IPS-11a (cell line): ENCODE data around the gene DYNC1LI2.
"Not testable (repeated sequence)": the region's sequence is repeated elsewhere in the genome, so short reads cannot be mapped to it uniquely, and the experiment has no call there.

Source experiments
- H3K4me3 ChIP-seq: one replicate; pipeline ENCODE4 v1.5.1; 2013; ENCODE audit warnings: low read depth, low read length, control low read depth

Gene DYNC1LI2

DNA sequence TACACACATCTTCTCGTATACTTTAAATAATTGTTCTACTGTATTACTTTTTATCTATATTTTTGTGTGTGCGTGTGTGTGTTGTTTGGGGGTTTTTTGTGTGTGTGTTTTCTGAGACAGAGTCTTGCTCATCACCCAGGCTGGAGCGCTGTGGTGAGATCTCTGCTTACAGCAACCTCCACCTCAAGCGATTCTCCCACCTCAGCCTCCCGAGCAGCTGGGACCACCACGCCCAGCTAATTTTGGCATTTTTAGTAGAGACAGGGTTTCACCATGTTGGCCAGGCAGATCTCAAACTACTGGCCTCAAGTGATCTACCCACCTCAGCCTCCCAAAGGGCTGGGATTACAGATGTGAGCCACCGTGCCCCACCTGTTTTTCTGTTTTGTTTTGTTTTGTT lies 53.4 kb downstream of the DYNC1LI2 start:
- no peak overlapping the region for H3K4me3 ChIP-seq

DNA sequence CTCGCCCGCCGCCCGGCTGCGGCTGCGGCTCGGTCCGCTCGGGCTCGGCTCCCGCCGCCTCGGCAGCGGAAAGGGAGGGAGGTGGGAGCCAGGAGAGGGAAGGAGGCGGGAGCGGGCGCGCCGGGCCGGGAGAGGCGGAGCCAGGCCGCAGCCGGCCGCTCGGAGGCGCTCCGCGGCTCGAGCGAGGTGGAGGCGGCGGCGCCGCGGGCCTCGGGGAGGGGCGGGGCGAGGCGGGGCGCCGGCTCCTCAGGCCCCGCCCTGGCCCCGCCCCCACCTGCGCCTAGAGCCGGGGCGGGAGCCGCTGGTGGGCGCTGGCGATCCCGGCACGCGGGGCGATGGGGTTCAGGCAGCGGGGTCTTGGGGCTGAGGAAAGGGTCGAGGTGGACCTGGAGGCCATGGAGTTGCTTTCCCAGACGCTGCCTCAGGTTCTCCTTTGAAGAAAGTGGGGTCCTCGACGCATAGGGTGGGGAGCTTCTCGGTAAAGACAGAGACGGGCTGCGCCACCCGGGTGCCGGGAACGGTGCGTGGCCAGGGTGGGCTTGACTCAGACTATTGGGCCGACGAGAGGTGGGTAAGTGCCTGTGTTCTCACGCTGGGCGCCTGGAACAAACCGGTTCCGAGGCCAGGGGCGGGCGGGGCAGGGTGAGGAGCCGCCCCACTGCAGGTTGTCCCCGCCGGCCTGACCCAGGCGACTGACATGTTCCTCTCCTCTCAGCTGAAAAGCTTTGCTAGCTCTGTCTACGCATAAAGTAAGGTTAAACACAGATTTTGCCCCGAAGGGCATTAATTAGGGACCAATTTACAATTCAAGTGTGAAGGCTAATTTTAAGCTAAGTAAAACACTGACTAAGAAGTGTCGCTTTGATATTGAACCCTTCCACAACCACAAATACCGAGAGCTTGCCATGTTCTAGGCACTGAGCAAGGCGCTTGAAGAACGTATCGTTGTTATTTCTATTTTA lies 54.5 kb downstream of the DYNC1LI2 start, which contains the start of gene CMTM4:
TSS of gene CMTM4 (minus strand) at position 75 of the 962 bp plus-strand sequence. CDS start 218 bp downstream, outside the sequence.
- peak within 1 kb of the TSS; percentile 65 for H3K4me3 ChIP-seq

DNA sequence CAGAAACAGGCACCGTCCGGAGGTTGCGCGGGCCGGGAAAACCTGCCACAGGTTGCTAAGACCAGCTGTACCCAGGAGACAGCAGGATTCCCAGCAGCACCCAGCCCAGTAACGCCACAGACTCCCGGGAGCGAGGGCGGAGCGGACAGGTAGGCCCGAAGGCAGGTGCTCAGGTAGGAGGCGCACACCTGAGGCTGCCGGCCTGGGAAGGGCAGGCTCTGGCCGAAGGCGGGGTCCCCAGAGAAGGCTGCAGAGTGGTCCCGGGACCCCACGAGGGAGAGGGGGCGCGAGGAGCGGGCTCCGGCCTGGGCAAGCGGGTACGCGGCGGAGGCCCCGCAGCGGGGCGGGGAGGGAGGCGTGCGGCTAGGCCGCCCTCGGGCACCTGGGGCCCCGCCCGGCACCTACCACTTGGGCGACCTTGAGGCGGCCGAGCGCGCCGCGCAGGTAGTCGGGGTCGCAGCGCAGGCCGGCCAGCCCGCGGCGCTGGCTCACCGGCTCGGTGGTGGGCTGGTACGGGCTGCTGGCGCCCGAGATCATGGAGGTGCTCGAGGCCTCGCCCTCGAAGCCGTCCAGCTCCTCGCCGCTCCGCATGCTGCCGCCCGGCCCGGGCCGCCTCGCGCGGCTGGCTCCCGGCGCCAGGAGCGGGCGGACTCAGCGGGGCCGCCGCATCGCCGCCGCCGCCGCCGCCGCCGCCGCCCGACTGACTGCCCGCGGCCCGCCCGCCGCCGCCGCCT lies 55.3 kb downstream of the DYNC1LI2 start:
- H3K4me3 ChIP-seq, result peak overlapping the region; percentile 62

DNA sequence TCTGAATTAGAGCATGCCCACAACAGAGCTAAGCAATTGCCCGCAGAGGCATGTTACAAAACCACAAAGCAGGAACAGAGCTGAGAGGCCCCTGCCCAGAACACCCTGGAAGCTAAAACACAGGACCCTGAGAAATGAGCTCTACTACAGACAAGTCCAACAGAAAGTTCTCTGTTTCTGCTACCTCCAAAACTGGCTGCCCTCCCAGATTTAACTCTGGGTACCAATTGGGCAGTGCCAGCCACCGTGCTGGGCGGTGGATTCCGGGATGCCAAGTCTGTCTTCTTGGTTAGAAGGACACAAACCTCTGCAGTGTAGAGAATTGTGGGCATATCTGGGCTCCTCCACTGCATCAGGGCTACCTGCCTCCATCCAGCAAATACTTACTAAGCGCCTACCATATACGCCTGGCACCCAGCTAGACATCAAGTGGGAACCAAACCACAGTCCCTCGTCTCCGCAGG lies 55.9 kb downstream of the DYNC1LI2 start:
- peak overlapping the region; percentile 62 for H3K4me3 ChIP-seq

DNA sequence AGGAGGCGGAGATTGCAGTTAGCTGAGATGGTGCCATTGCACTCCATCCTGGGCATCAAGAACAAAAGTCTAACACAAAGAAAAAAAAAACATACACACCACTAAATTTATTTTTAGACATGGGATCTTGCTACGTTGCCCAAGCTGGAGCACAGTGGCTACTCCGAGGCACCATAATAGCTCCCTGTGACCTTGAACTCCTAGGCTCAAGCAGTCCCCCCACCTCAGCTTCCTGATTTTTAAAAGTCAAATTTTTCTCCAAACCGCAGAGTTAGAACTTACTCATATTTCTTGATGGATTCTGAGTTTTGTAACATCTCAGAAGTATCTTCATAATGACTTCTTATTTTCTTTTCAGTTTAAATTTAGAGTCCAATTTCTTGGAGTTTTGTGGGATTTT lies 58.3 kb downstream of the DYNC1LI2 start:
- no peak overlapping the region for H3K4me3 ChIP-seq

DNA sequence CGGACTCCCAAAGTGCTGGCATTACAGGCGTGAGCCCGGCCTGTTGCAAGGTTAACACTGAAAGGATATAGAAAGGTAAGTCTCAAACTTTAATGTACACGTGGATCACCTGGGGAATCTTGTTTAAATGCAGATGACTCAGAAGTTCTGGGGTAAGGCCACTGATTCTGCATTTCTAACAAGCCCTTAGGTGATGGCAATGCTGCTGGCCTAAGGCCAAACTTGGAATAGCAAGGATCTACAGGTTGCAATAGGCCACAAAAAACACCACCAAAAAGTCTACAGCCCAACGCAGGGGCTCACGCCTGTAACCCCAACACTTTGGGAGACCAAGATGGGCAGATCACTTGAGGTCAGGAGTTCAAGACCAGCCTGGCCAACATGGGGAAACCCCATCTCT lies 59.1 kb downstream of the DYNC1LI2 start:
- H3K4me3 ChIP-seq, result no peak overlapping the region

DNA sequence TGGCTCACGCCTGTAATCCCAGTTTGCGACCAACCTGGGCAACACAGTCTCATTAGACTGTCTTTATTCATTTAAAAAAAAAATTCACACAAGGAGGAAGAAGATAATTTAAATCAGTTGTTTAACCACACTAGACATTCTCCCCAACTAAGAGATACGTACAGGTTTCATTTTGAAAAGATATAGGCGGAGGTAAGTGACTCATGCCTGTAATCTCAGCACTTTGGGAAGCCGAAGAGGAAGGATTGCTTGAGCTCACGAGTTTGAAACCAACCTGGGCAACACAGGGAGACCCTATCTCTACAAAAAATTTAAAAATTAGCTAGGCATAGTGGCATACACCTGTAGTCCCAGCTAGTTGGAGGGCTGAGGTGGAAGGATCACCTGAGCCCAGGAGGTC lies 60.2 kb downstream of the DYNC1LI2 start:
- no peak overlapping the region for H3K4me3 ChIP-seq

DNA sequence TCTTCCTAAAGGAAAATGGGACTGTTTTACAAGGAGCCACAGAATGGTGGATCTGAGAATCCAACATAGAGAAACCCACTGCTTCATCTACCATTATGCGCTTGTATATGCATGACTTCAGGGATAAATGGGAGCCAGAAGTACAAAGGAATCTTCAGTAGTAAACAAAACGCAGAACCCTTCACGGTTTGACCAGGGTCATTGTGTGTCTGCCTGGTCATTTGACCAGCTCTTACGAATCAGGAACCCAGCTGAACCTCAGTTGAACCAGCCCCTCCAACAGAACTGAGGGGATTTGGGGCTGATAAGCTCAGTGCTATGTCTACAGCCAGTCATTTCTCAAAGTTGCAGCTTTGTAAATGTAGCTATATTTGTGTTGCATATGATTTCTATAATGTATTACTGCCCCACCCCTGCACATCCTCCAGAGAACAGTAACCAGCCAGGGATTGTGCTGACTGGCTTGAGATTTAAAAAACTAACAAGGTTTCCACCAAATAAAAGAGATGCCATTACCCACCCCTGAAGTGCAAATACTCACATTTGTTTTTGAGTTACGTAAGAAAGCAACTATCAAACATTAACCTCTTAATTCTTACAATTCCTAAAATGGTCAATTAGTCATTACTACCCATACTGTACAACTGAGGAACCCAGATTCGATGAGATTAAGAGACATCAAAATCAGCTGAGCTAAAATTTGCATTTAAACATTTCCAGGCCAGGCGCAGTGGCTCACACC lies 61.1 kb downstream of the DYNC1LI2 start:
- H3K4me3 ChIP-seq, result no peak overlapping the region

DNA sequence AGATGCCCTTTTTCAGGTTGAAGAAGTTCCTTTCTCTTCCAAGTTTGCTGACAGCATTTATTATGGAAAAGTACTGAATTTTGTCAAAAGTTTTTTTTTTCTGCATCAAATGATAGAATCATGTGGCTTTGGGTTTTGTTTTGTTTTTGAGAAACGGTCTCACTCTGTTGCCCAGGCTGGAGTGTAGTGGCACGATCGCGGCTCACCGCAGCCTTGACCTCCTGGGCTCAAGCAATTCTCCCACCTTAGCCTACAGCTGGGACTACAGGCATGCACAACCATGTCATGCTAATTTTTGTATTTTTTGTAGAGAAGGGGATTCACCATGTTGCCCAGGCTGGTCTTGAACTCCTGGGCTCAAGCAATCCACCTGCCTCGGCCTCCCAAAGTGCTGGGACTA lies 62.1 kb downstream of the DYNC1LI2 start:
- H3K4me3 ChIP-seq, result no peak overlapping the region

DNA sequence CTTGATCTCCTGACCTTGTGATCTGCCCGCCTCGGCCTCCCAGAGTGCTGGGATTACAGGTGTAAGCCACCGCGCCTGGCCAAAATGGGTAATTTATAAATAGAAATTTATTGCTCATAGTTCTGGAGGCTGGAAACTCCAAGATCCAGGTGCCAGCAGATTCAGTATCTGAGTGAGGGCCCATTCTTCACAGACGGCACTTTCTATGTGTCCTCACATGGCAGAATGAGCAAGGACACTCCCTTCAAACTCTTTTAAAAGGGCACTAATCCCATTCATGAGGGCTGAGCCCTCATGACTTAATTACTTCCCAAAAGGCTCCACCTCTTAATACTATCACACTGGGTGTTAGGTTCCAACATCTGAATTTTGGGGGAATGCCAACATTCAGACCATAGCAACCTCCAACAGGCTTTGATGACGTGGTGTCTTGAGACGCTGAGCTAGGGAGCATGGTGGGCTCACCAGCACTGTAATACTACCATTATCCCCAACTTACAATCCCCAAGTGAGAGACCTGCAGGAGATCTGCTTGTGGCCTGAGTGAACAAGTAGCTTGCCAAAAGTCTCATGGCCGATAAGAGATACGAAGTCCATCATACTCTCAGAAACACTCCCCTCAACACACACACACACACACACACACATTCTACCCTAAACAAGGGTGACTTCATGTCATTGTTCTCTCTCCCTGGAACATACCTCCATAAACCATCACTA lies 63.3 kb downstream of the DYNC1LI2 start:
- H3K4me3 ChIP-seq, result no peak overlapping the region

DNA sequence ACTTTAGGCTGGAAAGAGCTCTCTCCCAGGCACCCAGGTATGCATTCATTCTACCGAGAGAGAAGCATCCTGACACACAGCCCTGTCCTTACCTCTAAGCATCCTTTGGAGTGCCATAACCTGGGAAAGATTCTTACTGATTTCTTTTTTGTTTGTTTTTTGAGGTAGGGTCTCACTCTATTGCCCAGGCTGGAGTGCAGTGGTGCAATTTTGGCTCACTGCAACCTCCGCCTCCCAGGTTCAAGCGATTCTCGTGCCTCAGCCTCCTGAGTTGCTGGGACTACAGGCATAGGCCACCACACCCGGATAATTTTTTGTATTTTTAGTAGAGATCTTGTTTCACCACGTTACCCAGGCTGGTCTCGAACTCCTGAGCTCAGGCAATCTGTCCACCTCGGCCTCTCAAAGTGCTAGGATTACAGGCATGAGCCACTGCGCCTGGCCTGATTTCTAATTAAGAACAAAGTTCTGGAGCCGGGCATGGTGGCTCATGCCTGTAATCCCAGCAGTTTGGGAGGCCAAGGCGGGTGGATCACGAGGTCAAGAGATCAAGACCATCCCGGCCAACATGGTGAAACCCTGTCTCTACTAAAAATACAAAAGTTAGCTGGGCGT lies 65.8 kb downstream of the DYNC1LI2 start:
- H3K4me3 ChIP-seq, result not testable (repeated sequence)

DNA sequence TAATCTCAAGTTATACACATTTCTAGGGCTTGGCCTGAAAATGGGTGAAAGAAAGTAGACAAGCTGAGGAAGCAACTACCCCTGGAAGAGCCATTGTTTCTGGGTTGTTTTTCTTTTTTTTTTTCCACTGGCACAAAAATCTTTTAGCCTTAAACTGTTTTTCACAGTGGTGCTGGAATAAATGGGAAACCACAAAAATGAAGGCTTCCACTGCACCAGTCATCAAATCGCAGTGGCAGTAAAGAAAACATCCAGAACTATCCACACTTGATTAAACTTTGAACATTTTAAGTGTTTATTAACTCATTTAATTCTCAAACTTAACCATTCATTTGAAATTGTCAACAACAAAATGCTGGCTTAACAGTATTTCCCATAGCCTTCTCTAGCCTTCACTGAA lies 69.1 kb downstream of the DYNC1LI2 start:
- no peak overlapping the region for H3K4me3 ChIP-seq

DNA sequence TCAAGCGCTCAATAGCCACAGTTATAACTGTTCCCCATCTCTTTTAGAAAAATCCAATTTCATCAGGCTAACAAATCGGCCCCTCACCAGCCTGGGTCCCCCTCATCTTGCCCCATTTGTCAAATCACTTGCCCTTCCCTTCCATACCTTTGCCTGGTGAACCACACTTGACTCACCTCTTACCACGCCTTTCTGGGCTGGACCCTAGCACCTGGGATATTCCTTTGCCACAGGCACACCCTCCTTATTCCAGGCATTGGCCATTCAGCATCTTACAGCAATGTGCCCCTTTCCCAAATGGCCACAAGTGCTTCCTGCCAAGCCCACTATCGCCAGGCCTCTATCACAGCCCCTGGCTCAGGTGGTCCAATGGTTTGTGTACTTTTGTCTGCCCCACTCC lies 69.7 kb downstream of the DYNC1LI2 start:
- no peak overlapping the region for H3K4me3 ChIP-seq

DNA sequence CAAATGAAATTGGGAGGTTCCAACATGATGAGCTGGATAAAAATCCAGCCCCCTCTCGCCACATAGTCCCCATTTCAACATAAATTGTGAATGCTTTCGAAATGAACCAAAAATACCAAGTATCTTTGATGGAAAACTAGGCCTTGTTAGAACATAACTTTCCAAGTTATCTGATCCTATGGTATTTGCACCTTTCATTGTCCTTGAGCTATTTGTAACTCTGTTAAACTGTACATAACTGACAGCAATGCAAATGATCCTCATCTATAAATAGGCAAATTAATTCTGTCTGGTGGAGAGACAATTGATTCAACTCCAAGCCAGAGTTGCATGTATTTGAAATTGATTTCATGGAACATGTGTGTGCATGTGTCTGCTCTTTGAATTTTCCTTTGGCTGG lies 73.1 kb downstream of the DYNC1LI2 start:
- H3K4me3 ChIP-seq, result no peak overlapping the region

DNA sequence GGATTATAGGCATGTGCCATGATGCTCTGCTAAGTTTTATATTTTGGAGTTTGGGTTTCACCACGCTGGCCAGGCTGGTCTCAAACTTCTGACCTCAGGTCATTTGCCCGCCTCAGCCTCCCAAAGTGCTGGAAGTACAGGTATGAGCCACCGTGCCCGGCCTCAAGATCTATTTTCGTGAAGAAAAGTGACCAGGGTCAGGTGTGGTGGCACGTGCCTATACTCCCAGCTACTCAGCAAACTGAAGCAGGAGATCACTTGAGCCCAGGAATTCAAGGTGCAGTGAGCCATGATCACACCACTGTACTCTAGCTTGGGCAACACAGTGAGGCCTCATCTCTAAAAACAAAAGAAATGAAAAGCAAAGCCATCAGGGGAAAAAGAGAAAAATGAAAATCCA lies 73.6 kb downstream of the DYNC1LI2 start:
- H3K4me3 ChIP-seq, result no peak overlapping the region

DNA sequence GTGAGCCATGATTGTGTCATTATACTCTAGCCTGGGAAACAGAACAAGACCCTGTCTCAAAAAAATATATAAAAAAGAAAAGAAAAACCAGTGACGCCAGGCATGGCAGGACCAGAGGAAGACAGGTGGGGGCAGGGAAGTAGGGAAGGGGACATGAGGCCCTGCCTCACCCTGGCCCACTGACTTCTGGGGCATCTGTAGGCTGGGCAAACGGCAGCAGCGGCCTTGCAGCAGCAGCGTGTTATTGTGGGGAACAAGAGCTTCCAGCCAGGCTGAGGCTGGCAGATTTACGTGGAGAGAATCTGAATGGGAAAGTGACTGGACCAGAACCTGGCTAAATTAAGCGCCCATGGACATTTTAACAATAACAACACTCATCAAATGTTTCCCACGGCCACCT lies 74.2 kb downstream of the DYNC1LI2 start:
- H3K4me3 ChIP-seq, result no peak overlapping the region

DNA sequence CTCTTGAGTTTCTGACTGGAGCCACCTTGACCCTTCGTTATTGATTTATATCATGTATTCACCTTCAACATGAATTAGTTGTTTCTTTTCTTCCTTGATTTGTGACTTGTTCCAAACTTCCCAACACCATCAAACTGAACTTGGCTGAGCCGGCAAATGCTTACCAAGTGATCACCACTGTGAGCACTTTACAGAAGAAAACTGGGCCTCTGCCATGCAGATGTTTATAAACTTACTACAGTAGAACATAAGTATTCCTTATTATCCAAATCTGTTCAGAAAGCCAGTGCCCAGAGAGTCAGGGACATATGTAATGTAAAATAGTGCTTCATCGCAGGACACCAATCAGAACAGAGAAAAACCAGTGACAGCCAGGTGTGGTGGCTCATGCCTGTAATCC lies 74.8 kb downstream of the DYNC1LI2 start:
- H3K4me3 ChIP-seq, result no peak overlapping the region

DNA sequence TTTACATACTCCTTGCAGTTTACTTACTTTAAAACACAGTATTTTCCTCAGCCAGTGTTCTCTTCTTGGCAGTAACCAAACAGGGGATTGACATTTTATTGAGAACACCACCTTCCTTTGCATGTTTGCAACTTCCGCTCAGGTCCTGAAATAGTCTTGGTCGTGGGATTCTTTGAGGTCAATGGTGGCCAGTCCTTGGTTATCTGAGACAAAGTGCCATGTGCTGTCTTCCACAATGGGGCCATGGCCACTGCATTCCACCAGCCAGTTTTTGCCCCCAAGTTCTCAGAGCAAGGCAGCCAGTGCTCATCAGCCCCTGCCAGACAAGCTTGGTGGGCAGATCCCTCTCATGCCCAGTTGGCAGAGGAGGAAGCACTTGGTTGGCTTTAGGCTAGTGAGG lies 77.7 kb downstream of the DYNC1LI2 start:
- no peak overlapping the region for H3K4me3 ChIP-seq
